ENCODE results near the gene ZNF492. TPM values are rescaled to one million over a fixed set of nuclear protein-coding genes. Genes with fewer than 3 reads are reported as not detected.

ZNF492 gene
- total and polyA plus RNA-seq, 2 of the 8 experiments (the other 6 are each of a cell fraction or from before 2014, with no cell fraction given) = not detected

GRCh38 chr19:22602631-22603272, 31.4 kb upstream of the ZNF492 start:
- POLR2A ChIA-PET (ENCODE audit: partially characterized antibody) = no interaction called here
- no peak overlapping the region for H3K4ac ChIP-seq (replicated peaks; ENCODE audit: insufficient read length, low read depth, low read length)
- no peaks in the 10 kb centered on the region for H3K23me2 ChIP-seq (ENCODE audit: low read depth, low read length)
- no peaks in the 10 kb centered on the region for H3K79me1 ChIP-seq (ENCODE audit: low read depth, low read length)
- no peak for DNase-seq (ENCODE audit: low read depth in 1 of 2, low spot score in 2 of 2)
- no peak overlapping the region for H3K23ac ChIP-seq (ENCODE audit: insufficient read length)
- H4K8ac ChIP-seq (ENCODE audit: extremely low read depth, insufficient read depth, low read length) = no peak overlapping the region
- no peak overlapping the region for H3K14ac ChIP-seq (ENCODE audit: insufficient read length)
- H3K4me1 ChIP-seq (replicated peaks in 1 of 4; ENCODE audit: control insufficient read depth in 3 of 4, insufficient read depth in 4 of 4, low read length in 3 of 4) = no peaks in the 10 kb centered on the region
- H2BK20ac ChIP-seq (ENCODE audit: low read length) = no peak overlapping the region
- WGBS, 2 experiments (ENCODE audit: extremely low coverage in 1 of 2, insufficient coverage in 1 of 2, insufficient read length in 1 of 2, insufficient replicate concordance in 2 of 2, low coverage in 1 of 2, low lambda C conversion rate in 2 of 2, missing lambda C conversion rate in 1 of 2) = 92% methylated on average over 16 of the region's 19 CpGs; no CpG with 5 or more reads in 1 of the 2 experiments
- H3K9me3 ChIP-seq (ENCODE audit: insufficient read depth in 2 of 2, low read depth in 1 of 2, low read length in 1 of 2) = peaks cover 77 to 98% of the 10 kb centered on the region in 2 experiments
- no peak overlapping the region for H3K4me2 ChIP-seq (ENCODE audit: insufficient read depth in 1 of 2, low read depth in 2 of 2, low read length in 2 of 2)
- no peak overlapping the region for H2AK5ac ChIP-seq (ENCODE audit: low read depth, low read length)
- H3K27me3 ChIP-seq (replicated peaks in 1 of 4; ENCODE audit: control insufficient read depth in 3 of 4, extremely low read depth in 1 of 4, insufficient read depth in 3 of 4, low read length in 3 of 4) = no peaks in the 10 kb centered on the region
- no peak overlapping the region for H3K18ac ChIP-seq (ENCODE audit: extremely low read depth, low read length)
- H3K27ac ChIP-seq (ENCODE audit: low read depth, low read length) = no peak overlapping the region
- no peaks in the 10 kb centered on the region for H4K20me1 ChIP-seq (replicated peaks in 1 of 2; ENCODE audit: control insufficient read depth in 1 of 2, insufficient read depth in 2 of 2, low read length in 2 of 2)
- no peak overlapping the region for H3K4me3 ChIP-seq (ENCODE audit: extremely low read depth in 1 of 4, insufficient read depth in 2 of 4, low read depth in 3 of 4, low read length in 4 of 4)
- CTCF ChIA-PET (ENCODE audit: partially characterized antibody) = no interaction called here
- no peak overlapping the region for H2AFZ ChIP-seq (ENCODE audit: low read length)
- H2BK12ac ChIP-seq (ENCODE audit: low read depth, low read length) = no peak overlapping the region
- H3K79me2 ChIP-seq (ENCODE audit: control insufficient read depth in 1 of 2, insufficient read depth in 2 of 2, low read length in 2 of 2) = no peaks in the 10 kb centered on the region
- H3K56ac ChIP-seq (replicated peaks; ENCODE audit: insufficient read length, low read depth, low read length) = no peak overlapping the region
- no peak overlapping the region for H2BK120ac ChIP-seq (replicated peaks; ENCODE audit: low read depth, low read length)
- FAIRE-seq = no peak
- TF ChIP-seq TAF1 (IDR thresholded peaks at IDR 0.05; ENCODE audit: low read depth, low read length) (no peak), SIN3A (conservative IDR thresholded peaks at IDR 0.05 in 1 of 2, IDR thresholded peaks at IDR 0.05 in 1 of 2; ENCODE audit: low read depth in 1 of 2, low read length in 2 of 2) (no peak), BCL11A (IDR thresholded peaks at IDR 0.05; ENCODE audit: low read depth in 2 of 2, low read length in 2 of 2) (no peak), RXRA (IDR thresholded peaks at IDR 0.05; ENCODE audit: insufficient read depth, low read depth, low read length) (no peak)
- no peak overlapping the region for H4K5ac ChIP-seq (ENCODE audit: insufficient read length, low read depth, low read length)
- no peaks in the 10 kb centered on the region for H3K36me3 ChIP-seq (ENCODE audit: control insufficient read depth in 2 of 4, insufficient read depth in 4 of 4, low read length in 3 of 4)
- H2BK5ac ChIP-seq (ENCODE audit: low read depth, low read length) = no peak overlapping the region
- H4K91ac ChIP-seq (replicated peaks; ENCODE audit: insufficient read length, low read length) = no peak overlapping the region
- no peak overlapping the region for H2BK15ac ChIP-seq (ENCODE audit: low read length)
- H3K9ac ChIP-seq (replicated peaks in 1 of 4; ENCODE audit: extremely low read depth in 1 of 4, low read depth in 3 of 4, low read length in 3 of 4) = no peak overlapping the region

All from H1 (cell line).